Brain microvascular endothelial cell (primary cell): ENCODE measurements around the gene RPP21.
A peak's percentile ranks its signal among the peaks of the same experiment; 100 is the strongest.

Source experiments
- DNase-seq: peaks from one replicate; pipeline ENCODE4 v3.0.0-alpha.2; 2020
- H3K27ac ChIP-seq: fragments of 250-450 bp; sonication (Bioruptor Pico); 2 replicates; pipeline ENCODE4 v1.5.1; 2020; ENCODE audit warnings: mild to moderate bottlenecking, moderate library complexity
- H3K27me3 ChIP-seq: fragments of 250-450 bp; sonication (Bioruptor Pico); replicated peaks from 2 replicates; pipeline ENCODE4 v1.5.1; 2020; ENCODE audit warnings: mild to moderate bottlenecking
- H3K36me3 ChIP-seq: fragments of 250-450 bp; sonication (Bioruptor Pico); replicated peaks from 2 replicates; pipeline ENCODE4 v1.5.1; 2020; ENCODE audit warnings: mild to moderate bottlenecking
- H3K4me3 ChIP-seq: 2 replicates; pipeline ENCODE4 v1.5.1; 2011; ENCODE audit warnings: low read depth, mild to moderate bottlenecking, control low read depth, low read length, moderate library complexity
- in situ Hi-C: cut with HindIII; loops from 2 replicates; pipeline ENCODE4 v1.10.0; 2017; ENCODE audit warnings: low sequenced_read_pairs, low pct_ligation_motif_present
- TF ChIP-seq, protein P1 (sequence below): IDR thresholded peaks from 2 replicates; pipeline ENCODE4 v1.5.1; 2011; ENCODE audit warnings: low read depth, mild to moderate bottlenecking, moderate library complexity, low read length, control low read depth, inconsistent platforms; ENCODE audit errors: missing control alignments

RPP21 gene

DNA sequence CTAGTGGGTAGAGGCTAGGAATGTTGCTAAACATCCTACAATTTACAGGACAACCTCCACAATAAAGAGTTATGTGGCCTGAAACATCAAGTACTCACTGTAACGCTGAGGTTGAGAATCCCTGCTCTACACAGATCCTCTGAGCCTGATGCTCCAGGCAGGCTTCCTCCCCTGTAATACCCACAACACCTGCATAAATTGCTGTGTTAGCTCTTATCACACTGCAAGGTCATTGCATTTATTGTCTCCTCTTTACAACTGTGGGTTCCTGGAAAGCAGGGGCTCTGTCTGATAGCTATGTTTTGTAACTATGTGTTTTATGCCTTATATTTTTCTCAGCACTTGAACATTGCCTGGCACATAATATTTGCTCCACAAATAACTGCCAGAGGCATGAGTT lies 11.6 kb downstream of the RPP21 start:
- no peak for DNase-seq
- Histone ChIP-seq H3K4me3 (no peak overlapping the region), H3K27ac (no peak overlapping the region), H3K27me3 (peaks cover 35% of the 10 kb centered on the region), H3K36me3 (no peaks in the 10 kb centered on the region)
- TF ChIP-seq, protein P1, sequence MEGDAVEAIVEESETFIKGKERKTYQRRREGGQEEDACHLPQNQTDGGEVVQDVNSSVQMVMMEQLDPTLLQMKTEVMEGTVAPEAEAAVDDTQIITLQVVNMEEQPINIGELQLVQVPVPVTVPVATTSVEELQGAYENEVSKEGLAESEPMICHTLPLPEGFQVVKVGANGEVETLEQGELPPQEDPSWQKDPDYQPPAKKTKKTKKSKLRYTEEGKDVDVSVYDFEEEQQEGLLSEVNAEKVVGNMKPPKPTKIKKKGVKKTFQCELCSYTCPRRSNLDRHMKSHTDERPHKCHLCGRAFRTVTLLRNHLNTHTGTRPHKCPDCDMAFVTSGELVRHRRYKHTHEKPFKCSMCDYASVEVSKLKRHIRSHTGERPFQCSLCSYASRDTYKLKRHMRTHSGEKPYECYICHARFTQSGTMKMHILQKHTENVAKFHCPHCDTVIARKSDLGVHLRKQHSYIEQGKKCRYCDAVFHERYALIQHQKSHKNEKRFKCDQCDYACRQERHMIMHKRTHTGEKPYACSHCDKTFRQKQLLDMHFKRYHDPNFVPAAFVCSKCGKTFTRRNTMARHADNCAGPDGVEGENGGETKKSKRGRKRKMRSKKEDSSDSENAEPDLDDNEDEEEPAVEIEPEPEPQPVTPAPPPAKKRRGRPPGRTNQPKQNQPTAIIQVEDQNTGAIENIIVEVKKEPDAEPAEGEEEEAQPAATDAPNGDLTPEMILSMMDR, result no peak
- in situ Hi-C loops, result no loop called here

DNA sequence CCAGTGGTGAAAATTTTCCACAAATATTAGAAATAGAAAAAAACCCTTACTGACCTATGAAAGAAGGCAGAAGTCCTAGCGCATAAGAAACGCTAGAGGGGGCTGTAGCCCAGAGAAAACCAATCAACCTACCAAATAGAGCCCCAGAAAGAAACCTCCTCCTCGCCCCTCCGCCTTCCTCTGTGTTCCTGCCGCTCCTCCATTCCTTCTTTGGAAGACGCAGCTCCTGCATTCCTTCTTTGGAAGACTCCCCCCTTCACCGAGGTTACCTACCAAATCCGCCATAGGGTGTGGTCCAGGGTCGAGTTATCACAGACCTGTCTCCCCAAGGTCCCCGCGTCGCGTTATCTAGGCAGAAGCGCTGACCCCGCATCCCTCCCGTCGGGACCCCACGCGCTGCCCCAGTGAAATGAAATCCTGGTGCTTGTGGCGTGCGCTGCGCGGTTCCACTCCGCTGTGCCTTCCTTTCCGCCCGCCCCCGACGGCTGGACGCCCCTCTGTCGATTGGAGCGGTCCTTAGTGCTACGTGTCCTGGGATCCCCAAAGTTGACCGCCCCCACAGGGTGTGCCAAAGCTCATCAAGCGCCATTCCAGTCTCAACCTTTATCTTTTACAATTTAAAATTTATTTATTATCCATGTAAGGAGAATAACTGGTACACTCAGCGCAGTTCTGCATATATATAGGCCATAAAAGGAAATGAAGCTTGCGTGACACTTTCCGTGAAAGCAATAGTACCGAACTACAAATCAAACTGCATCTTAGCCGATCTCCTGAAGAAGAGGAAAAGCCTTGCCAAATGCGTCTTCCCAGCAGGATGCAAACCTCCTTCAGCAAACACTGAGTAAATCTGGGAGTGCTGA lies 13.0 kb downstream of the RPP21 start:
- H3K4me3 ChIP-seq, result peak overlapping the region; percentile 56
- TF ChIP-seq, protein P1, result peak; percentile 85
- in situ Hi-C loops, result no loop called here
- DNase-seq, result peak; percentile 80
- H3K27me3 ChIP-seq, result peaks cover 39% of the 10 kb centered on the region
- H3K36me3 ChIP-seq, result no peaks in the 10 kb centered on the region
- no peak overlapping the region for H3K27ac ChIP-seq

DNA sequence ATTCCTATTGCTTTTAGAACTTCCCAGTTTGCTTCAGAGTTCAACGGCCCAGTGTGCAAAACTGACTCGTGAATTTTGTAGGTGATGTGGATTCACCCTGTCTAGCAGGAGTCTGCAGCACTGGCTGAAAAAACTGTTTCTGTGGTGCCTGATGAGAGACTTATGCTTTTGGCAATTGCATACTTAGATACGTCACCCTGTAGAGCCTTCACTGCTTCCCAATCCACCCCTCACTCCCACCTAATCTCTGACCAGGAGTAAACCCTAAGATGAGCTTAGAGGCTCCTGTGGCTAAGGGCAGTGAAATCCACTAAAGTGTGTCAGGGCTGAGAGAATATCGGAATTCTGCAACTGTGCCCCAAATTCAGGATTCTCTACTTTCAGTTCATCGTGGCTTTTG lies 14.3 kb downstream of the RPP21 start:
- H3K4me3 ChIP-seq, result no peak overlapping the region
- H3K27me3 ChIP-seq, result peaks cover 35% of the 10 kb centered on the region
- in situ Hi-C loops, result no loop called here
- no peak for DNase-seq
- TF ChIP-seq, protein P1, result no peak
- no peak overlapping the region for H3K27ac ChIP-seq
- no peaks in the 10 kb centered on the region for H3K36me3 ChIP-seq

DNA sequence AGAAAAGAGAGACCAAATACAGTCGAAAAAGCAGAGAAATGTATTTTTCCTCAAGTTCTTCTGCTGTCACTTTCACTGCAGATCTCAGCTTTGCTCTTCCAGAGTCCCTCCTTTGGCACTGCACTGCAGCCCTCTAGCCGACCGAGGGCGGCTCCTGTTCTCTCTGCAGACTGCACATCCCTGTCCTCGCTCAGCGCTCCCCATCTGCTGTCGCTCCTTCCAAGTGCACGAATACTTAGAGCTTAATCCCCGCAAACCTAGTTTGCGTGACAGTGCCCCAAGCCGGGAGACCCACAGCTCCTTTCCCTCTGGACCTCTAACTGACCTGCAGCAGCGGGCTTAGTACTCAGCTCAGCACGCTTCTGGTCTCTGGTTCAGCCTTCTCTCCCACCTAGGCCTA lies 15.2 kb downstream of the RPP21 start:
- in situ Hi-C loops, result no loop called here
- Histone ChIP-seq H3K27me3 (peaks cover 41% of the 10 kb centered on the region), H3K4me3 (no peak overlapping the region), H3K27ac (no peak overlapping the region), H3K36me3 (no peaks in the 10 kb centered on the region)
- TF ChIP-seq, protein P1, result no peak
- DNase-seq, result no peak

DNA sequence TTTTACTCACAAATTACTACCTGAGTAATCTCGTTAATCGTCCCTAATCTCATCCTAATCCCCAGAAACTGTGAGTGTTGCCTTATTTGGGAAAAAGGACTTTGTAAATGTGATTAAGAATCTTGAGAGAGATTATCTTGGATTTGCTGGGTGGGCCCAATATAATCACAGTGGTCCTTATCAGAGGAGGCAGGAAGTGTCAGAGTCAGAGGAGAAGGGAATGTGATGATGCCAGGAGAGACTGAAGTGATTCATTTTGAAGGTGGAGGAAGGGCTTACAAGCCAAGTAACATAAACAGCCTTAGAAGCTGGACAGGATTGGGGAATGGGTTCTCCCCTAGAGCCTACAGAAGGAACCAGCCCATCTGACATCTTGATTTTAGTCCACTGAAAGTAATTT lies 16.7 kb downstream of the RPP21 start:
- no peaks in the 10 kb centered on the region for H3K36me3 ChIP-seq
- peaks cover 46% of the 10 kb centered on the region for H3K27me3 ChIP-seq
- in situ Hi-C loops, result no loop called here
- H3K27ac ChIP-seq, result no peak overlapping the region
- peak; percentile 12 for DNase-seq
- TF ChIP-seq, protein P1, result no peak
- H3K4me3 ChIP-seq, result no peak overlapping the region

DNA sequence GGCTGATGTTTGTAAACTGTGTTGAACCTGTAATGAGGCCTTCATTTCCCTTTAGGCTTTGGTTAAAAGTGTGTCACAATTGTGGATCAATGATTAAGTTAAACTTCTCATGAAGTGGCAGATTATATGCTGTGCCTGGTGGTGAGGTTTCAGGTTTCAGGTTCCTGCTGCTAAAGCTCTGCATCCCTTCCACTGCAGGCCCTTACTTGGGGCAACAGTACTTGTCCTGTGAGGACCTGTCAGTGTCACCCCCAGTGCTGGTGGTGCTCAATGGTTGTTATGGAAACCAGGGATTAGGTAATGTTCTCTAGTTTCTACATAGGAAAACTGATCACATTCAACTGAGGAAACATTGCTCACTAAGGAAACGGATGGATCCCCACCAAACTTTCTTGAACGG lies 18.5 kb downstream of the RPP21 start:
- Histone ChIP-seq H3K27ac (no peak overlapping the region), H3K36me3 (no peaks in the 10 kb centered on the region), H3K4me3 (no peak overlapping the region), H3K27me3 (peaks cover 40% of the 10 kb centered on the region)
- TF ChIP-seq, protein P1, result no peak
- in situ Hi-C loops, result no loop called here
- DNase-seq, result no peak
